ENCODE results near the gene RBFOX2.

RBFOX2 gene

DNA sequence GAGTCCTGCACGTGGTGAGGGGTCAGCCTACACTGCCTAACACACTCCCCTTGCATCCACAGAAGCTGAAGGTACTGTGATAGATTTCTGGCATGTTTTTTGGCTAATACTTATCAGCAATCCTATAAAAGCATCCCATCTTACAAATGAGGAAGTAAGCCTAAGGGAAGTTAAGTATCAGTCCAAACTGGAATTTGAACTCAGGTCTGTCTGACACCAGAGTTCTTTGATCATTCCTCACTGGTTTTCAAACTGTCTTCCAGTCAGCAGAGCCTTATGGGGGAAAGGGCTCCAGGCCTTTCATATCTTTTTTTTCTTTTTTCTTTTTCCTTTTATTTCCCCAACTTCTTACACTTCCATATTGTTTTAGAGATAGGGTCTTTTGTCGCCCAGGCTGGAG is 105.6 kb downstream of the RBFOX2 start:
- no peak for DNase-seq

DNA sequence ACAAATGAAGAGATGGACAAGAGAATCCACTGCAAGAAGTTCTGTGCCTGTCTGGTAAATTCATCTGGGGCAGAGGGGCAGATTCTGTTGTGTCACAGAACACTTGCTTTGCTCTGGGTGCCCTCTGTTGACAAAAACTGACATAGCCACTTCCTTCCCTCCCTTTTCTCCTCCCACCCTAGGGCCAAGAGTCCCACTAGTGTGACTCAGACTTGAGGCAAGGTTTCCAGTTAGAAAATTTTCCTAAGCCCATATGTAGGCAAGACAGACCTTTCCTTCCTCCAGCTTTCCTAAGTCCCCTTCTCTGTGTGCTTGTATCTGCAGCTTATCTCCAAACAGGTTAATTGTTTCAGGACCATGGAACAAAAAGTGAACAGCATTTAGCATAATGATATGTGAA is 106.8 kb downstream of the RBFOX2 start:
- peak; percentile 90 for DNase-seq

- DNase-seq: no peak
Observed at GRCh38 chr22:35921044-35921443, 107.6 kb downstream of the RBFOX2 start.

DNA sequence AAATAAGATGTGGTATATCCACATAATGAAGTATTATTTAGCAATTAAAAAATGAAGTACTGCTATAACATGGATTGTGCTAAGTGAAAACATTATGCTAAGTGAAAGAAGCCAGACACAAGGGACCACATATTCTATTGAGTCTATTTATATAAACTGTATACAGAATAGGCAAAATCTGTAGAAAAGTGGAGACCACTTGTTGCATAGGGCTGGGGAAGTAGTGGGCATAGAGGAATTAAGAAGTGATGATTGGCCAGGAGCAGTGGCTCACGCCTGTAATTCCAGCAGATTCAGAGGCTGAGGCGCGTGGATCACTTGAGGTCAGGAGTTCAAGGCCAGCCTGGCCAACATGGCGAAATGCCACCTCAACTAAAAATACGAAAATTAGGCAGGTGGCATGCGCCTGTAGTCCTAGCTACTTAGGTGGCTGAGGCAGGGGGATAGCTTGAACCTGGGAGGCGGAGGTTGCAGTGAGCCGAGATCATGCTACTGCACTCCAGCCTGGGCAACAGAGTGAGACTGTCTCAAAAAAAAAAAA is 109.6 kb downstream of the RBFOX2 start:
- DNase-seq: no peak

GRCh38 chr22:35918456-35918855 is 110.2 kb downstream of the RBFOX2 start:
- no peak for DNase-seq

- no peak for DNase-seq
Observed at GRCh38 chr22:35917651-35918050, 111.0 kb downstream of the RBFOX2 start.

GRCh38 chr22:35915477-35916013 is 113.1 kb downstream of the RBFOX2 start:
- DNase-seq: no peak

- DNase-seq: peak; percentile 89
Observed at GRCh38 chr22:35914665-35915476, 113.8 kb downstream of the RBFOX2 start.

GRCh38 chr22:35914357-35914664 is 114.3 kb downstream of the RBFOX2 start:
- no peak for DNase-seq

- no peak for DNase-seq
Observed at GRCh38 chr22:35913925-35914324, 114.7 kb downstream of the RBFOX2 start.

DNA sequence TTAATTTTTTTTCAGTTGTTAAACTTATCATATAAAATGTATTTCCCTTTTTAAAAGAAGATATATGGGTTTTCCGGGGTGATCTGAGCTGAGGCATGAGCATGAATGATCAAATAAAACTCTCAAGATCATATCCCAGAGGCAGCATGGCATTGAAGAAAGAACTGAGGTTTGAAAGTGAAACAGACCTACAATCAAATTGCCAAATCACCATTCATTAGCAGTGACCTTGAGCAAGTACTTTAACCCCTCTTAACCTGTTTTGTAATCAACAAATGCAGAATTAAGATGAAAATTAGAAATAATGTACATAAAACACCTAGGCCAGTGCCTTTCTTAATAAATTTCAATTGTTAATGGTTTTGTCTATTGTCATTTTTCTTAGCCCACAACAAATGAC is 116.0 kb downstream of the RBFOX2 start:
- DNase-seq: no peak

- no peak for DNase-seq
Observed at GRCh38 chr22:35911877-35912276, 116.7 kb downstream of the RBFOX2 start.

DNA sequence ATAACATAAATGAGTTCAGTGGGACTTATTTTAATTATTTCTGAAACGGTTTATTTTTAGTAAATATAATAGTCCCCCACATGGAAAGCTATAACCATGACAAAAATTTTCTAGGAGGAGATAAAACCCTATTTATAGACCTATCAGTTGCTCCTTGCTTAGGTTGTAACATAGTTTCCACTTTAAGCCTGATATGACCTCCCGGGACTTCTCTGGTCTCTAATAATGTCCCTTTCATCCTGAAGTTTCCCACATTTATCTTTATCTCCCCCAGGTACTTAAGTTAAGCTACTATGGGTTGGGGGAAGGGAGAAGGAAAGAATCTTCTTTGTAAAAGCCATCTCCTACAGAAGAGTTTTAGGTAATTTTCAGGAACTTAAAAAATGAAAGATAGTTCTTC is 117.7 kb downstream of the RBFOX2 start:
- DNase-seq: no peak

GRCh38 chr22:35910003-35910769 is 118.4 kb downstream of the RBFOX2 start:
- no peak for DNase-seq

- no peak for DNase-seq
Observed at GRCh38 chr22:35905894-35906293, 122.7 kb downstream of the RBFOX2 start.

DNA sequence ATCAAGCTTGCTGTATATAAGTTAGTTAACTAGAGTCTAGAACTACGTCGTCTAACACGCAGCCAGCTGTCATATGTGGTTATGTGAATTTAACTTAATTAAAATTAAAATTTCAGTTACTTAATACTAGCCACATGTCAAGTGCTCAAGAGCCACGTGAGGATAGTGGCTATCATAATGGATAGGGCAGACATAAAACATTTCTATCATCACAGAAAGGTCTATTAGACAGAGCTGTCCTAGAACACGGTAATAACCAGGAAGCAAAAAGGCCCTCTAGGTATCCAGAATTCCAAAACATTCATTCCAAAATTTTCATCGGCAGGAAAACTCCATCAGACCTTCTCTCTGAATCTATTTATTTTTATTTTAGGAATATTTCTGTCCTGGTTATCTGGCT is 123.9 kb downstream of the RBFOX2 start:
- DNase-seq: no peak

DNA sequence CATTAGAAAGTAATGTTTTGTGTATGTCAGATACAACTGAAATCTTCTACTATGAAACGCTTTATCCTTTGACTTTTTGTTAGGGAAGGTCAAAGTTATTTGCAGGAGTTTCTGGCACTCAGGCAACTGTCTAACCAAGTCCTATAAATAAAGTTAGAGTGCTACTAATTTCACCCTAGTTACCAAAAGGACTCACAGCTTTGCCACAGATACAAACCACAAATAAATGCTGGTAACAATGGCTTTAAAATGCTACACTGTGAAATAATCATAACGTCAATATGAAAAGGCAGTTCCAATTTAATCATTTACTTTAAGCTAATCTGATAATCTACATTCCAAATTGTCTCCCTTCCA is 124.3 kb downstream of the RBFOX2 start:
- no peak for DNase-seq

GRCh38 chr22:35903571-35904335 is 124.9 kb downstream of the RBFOX2 start:
- DNase-seq: no peak

DNA sequence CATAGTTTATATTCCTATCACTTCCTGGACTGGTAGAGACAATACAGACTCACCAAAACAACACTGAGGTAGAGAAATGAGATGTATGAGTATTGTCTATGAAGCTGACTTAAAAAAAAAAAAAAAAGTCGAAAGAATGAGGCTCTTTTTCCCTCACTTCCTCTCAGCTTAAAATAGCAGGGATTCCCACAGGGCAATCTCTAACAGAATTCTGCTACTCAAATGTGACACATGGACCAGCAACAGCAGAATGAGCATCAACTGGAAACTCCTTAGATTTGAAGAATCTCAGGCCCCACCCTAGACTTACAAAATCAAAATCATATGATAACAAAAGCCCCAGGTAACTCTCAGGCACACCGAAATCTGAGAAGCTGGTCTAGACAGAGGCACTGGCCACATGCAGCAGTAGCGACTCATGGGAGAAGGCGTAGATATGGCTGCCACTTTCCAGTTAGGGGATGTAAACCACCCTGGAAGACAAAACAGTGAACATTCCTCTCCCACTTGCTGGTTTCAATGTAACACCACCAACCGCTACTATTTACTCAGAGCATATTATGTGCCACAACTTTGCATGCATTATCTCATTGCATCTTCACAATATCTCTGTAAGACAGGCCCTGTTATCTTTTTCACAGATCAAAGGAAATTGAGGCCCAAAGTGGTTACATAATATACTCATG is 128.0 kb downstream of the RBFOX2 start:
- peak; percentile 77 for DNase-seq

- no peak for DNase-seq
Observed at GRCh38 chr22:35899736-35900135, 128.9 kb downstream of the RBFOX2 start.

DNA sequence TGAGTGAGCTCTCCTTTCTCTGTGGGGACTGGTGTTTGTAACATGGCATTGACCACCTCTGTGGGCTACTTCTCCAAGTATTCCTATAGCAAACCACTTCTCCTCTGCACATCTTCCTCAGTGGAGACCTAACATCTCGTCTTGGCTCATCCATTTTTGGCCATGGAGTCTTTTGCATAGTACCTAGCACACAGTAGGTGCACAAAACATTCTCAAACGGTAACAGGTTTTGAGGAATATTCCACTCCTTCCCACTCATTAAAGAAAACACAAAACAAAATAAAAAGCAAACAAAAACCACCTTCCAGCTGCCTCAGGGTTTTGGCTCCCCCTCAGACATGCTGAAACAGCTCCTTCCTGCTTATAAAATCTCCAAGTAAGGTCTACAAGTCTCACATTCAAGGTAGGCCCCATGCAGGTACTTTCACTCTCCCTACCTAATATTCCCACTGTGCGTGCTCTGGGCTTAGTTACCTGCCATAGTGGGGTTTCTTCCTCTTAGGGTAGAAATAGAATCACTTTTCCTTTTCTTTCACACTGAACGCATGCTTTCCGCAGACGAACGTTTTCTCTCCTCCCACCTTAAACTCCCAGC is 132.4 kb downstream of the RBFOX2 start:
- no peak for DNase-seq
